HepG2 (cell line): ENCODE measurements around the gene SASS6. TPM values are rescaled to one million over a fixed set of nuclear protein-coding genes. Genes with fewer than 3 reads are reported as not detected.

Experiments
- BRF2 ChIP-seq: sonication (generic); formaldehyde crosslinking; IDR thresholded peaks from 2 replicates; pipeline ENCODE4 v1.8.1; 2022; ENCODE audit warnings: mild to moderate bottlenecking, missing genetic modification reagents
- HIC2 ChIP-seq: sonication (generic); formaldehyde crosslinking; IDR thresholded peaks from 2 replicates; pipeline ENCODE4 v1.9.0; 2022; ENCODE audit warnings: low read depth, missing genetic modification reagents
- HMGXB3 ChIP-seq: sonication (generic); formaldehyde crosslinking; IDR thresholded peaks from 2 replicates; pipeline ENCODE4 v1.4.0; 2020; ENCODE audit warnings: missing genetic modification reagents, borderline replicate concordance
- HNF4G ChIP-seq, 2 experiments: sonication (generic) in 1 of 2; formaldehyde crosslinking in 1 of 2; IDR thresholded peaks; 2 replicates each; pipeline versions ENCODE4 v1.4.0 to v1.6.1; 2011 to 2020; ENCODE audit warnings: borderline replicate concordance in 2 of 2, low read depth in 2 of 2, mild to moderate bottlenecking in 2 of 2, low read length in 1 of 2, missing genetic modification reagents in 1 of 2, moderate library complexity in 1 of 2
- NFRKB ChIP-seq: fragments of 450-650 bp; IDR thresholded peaks from 2 replicates; pipeline ENCODE4 v1.6.1; 2017
- RELA ChIP-seq: sonication (generic); formaldehyde crosslinking; IDR thresholded peaks from 2 replicates; pipeline ENCODE4 v1.4.0; 2020; ENCODE audit warnings: missing genetic modification reagents
- SALL1 ChIP-seq: sonication (generic); formaldehyde crosslinking; IDR thresholded peaks from 2 replicates; pipeline ENCODE4 v1.8.0; 2022; ENCODE audit warnings: mild to moderate bottlenecking, missing genetic modification reagents
- SP2 ChIP-seq: sonication (generic); formaldehyde crosslinking; IDR thresholded peaks from 2 replicates; pipeline ENCODE4 v1.5.1; 2020; ENCODE audit warnings: mild to moderate bottlenecking, missing genetic modification reagents
- ZBTB43 ChIP-seq: sonication (generic); formaldehyde crosslinking; conservative IDR thresholded peaks from 2 replicates; pipeline ENCODE4 v1.4.0; 2020; ENCODE audit warnings: missing genetic modification reagents
- ZBTB8A ChIP-seq: sonication (generic); formaldehyde crosslinking; IDR thresholded peaks from 2 replicates; pipeline ENCODE4 v1.4.0; 2020; ENCODE audit warnings: mild to moderate bottlenecking, low read depth, missing genetic modification reagents, borderline replicate concordance
- ZMYM4 ChIP-seq: sonication (generic); formaldehyde crosslinking; IDR thresholded peaks from 2 replicates; pipeline ENCODE4 v1.8.1; 2023; ENCODE audit warnings: mild to moderate bottlenecking, missing genetic modification reagents
- ZNF232 ChIP-seq: sonication (generic); formaldehyde crosslinking; IDR thresholded peaks from 2 replicates; pipeline ENCODE4 v1.4.0; 2020; ENCODE audit warnings: missing genetic modification reagents, borderline replicate concordance
- ZNF337 ChIP-seq: sonication (generic); formaldehyde crosslinking; IDR thresholded peaks from 2 replicates; pipeline ENCODE4 v1.5.1; 2020; ENCODE audit warnings: missing genetic modification reagents, low read depth, mild to moderate bottlenecking, borderline replicate concordance
- ZNF362 ChIP-seq: sonication (generic); formaldehyde crosslinking; IDR thresholded peaks from 2 replicates; pipeline ENCODE4 v1.4.0; 2020; ENCODE audit warnings: missing genetic modification reagents, mild to moderate bottlenecking, borderline replicate concordance
- ZNF768 ChIP-seq: sonication (generic); formaldehyde crosslinking; IDR thresholded peaks from 2 replicates; pipeline ENCODE4 v1.4.0; 2020; ENCODE audit warnings: missing genetic modification reagents
- ZNF790 ChIP-seq: sonication (generic); formaldehyde crosslinking; IDR thresholded peaks from 2 replicates; pipeline ENCODE4 v1.8.0; 2022; ENCODE audit warnings: missing genetic modification reagents, mild to moderate bottlenecking, borderline replicate concordance
- polyA plus RNA-seq, 8 experiments: library from polyadenylated mRNA; depleted of rRNA in 3 of 8; stranded (reverse) in 7 of 8; unstranded in 1 of 8; fragments of >200 nt; fragmentation: Illumina TruSeq in 4 of 8; extraction: Trizol in 4 of 8; gene quantifications; 2 replicates each; pipeline versions ENCODE4 v1.2.1 to v1.2.3, GENCODE V29; 2011 to 2016; ENCODE audit warnings: low read depth in 4 of 8, missing spikeins in 1 of 8, mixed read lengths in 1 of 8; ENCODE audit not compliant: insufficient read depth in 1 of 8
- total RNA-seq, 5 experiments: library from RNA; depleted of rRNA; stranded (reverse); fragments of >200 nt; fragmentation: Illumina TruSeq; extraction: Trizol; gene quantifications; 2 replicates each; pipeline ENCODE4 v1.2.3, GENCODE V29; 2016; ENCODE audit warnings: low read depth in 1 of 5

Gene SASS6
- total and polyA plus RNA-seq, 2 of the 13 experiments (the other 11 are each of a cell fraction or from before 2014, with no cell fraction given) = 2.3 to 10.7 TPM

GRCh38 chr1:100132566-100133477 lies at the start of gene SASS6, which contains the start of gene TRMT13 (continued):
- TF ChIP-seq HMGXB3 (CRISPR knock-in tag) = no peak; the same call in 1 of the 2 replicates
- TF ChIP-seq BRF2 (CRISPR knock-in tag) = peak; percentile 48; the same call in 1 of the 2 replicates
- peak; percentile 87; the same call in 1 of the 2 replicates for TF ChIP-seq ZNF232
- 0 out of 2 replicates have a peak, but pooled peaks have one; percentile 8 for TF ChIP-seq ZNF362 (CRISPR knock-in tag)
- TF ChIP-seq HIC2 (CRISPR knock-in tag) = no peak
- no peak for TF ChIP-seq NFRKB
- TF ChIP-seq SALL1 (CRISPR knock-in tag) = peak; percentile 64; the same call in 1 of the 2 replicates
- peak; percentile 64; the same call in 1 of the 2 replicates for TF ChIP-seq ZNF790 (CRISPR knock-in tag)
- TF ChIP-seq ZNF768 = peak; percentile 31; the same call in 1 of the 2 replicates
- no peak; the same call in 1 of the 2 replicates for TF ChIP-seq ZBTB43 (CRISPR knock-in tag)
- TF ChIP-seq ZBTB8A = no peak
- TF ChIP-seq ZNF337 = 0 out of 2 replicates have a peak, but pooled peaks have one; percentile 26
- no peak for TF ChIP-seq HNF4G (IDR thresholded peaks at IDR 0.05; ENCODE audit: borderline replicate concordance, low read depth, low read length)
- no peak; the same call in none of the 2 replicates for TF ChIP-seq HNF4G (CRISPR knock-in tag; IDR thresholded peaks at IDR 0.05; ENCODE audit: borderline replicate concordance, low read depth)
- peak; percentile 78; the same call in 1 of the 2 replicates for TF ChIP-seq RELA (CRISPR knock-in tag)
- peak; percentile 55; the same call in 1 of the 2 replicates for TF ChIP-seq SP2
- peak; percentile 96 for TF ChIP-seq ZMYM4
